ENCODE data around the gene GTF3C4.
"Not testable (repeated sequence)": the region's sequence is repeated elsewhere in the genome, so short reads cannot be mapped to it uniquely, and the experiment has no call there.

The GTF3C4 gene

GRCh38 chr9:132717326-132717945, 47.2 kb downstream of the GTF3C4 start:
- Histone ChIP-seq H3K36me3 (ENCODE audit: control insufficient read depth, insufficient read depth, low read length) (no peaks in the 10 kb centered on the region), H3K27me3 (replicated peaks; ENCODE audit: control insufficient read depth, insufficient read depth, low read length) (no peaks in the 10 kb centered on the region), H3K4me3 (replicated peaks; ENCODE audit: low read depth, low read length) (no peak overlapping the region)
- DNase-seq (ENCODE audit: extremely low read depth, insufficient read length), result no peak
- TF ChIP-seq CTCF (IDR thresholded peaks at IDR 0.05; ENCODE audit: insufficient read depth, low read length, poor library complexity, severe bottlenecking), result no peak

GRCh38 chr9:132718381-132718928, 48.2 kb downstream of the GTF3C4 start:
- not testable (repeated sequence) for H3K27me3 ChIP-seq (replicated peaks; ENCODE audit: control insufficient read depth, insufficient read depth, low read length); H3K36me3 ChIP-seq (ENCODE audit: control insufficient read depth, insufficient read depth, low read length); DNase-seq (ENCODE audit: extremely low read depth, insufficient read length); H3K4me3 ChIP-seq (replicated peaks; ENCODE audit: low read depth, low read length)

- Histone ChIP-seq H3K4me3 (replicated peaks; ENCODE audit: low read depth, low read length) (no peak overlapping the region), H3K27me3 (replicated peaks; ENCODE audit: control insufficient read depth, insufficient read depth, low read length) (no peaks in the 10 kb centered on the region; the same call in 1 of the 2 replicates), H3K36me3 (ENCODE audit: control insufficient read depth, insufficient read depth, low read length) (no peaks in the 10 kb centered on the region)
- no peak for DNase-seq (ENCODE audit: extremely low read depth, insufficient read length)
- no peak for TF ChIP-seq CTCF (IDR thresholded peaks at IDR 0.05; ENCODE audit: insufficient read depth, low read length, poor library complexity, severe bottlenecking)
Observed at GRCh38 chr9:132721661-132722060, 51.4 kb downstream of the GTF3C4 start.

- no peaks in the 10 kb centered on the region for H3K36me3 ChIP-seq (ENCODE audit: control insufficient read depth, insufficient read depth, low read length)
- no peak for DNase-seq (ENCODE audit: extremely low read depth, insufficient read length)
- H3K4me3 ChIP-seq (replicated peaks; ENCODE audit: low read depth, low read length), result no peak overlapping the region
- no peak for TF ChIP-seq CTCF (IDR thresholded peaks at IDR 0.05; ENCODE audit: insufficient read depth, low read length, poor library complexity, severe bottlenecking)
- H3K27me3 ChIP-seq (replicated peaks; ENCODE audit: control insufficient read depth, insufficient read depth, low read length), result no peaks in the 10 kb centered on the region; the same call in 1 of the 2 replicates
Observed at GRCh38 chr9:132722564-132723065, 52.4 kb downstream of the GTF3C4 start.

GRCh38 chr9:132723809-132724208, 53.5 kb downstream of the GTF3C4 start:
- H3K4me3 ChIP-seq (replicated peaks; ENCODE audit: low read depth, low read length), result no peak overlapping the region
- TF ChIP-seq CTCF (IDR thresholded peaks at IDR 0.05; ENCODE audit: insufficient read depth, low read length, poor library complexity, severe bottlenecking), result no peak
- H3K27me3 ChIP-seq (replicated peaks; ENCODE audit: control insufficient read depth, insufficient read depth, low read length), result no peaks in the 10 kb centered on the region; the same call in 1 of the 2 replicates
- DNase-seq (ENCODE audit: extremely low read depth, insufficient read length), result no peak
- no peaks in the 10 kb centered on the region for H3K36me3 ChIP-seq (ENCODE audit: control insufficient read depth, insufficient read depth, low read length)

GRCh38 chr9:132725306-132725705, 55.0 kb downstream of the GTF3C4 start:
- Histone ChIP-seq H3K4me3 (replicated peaks; ENCODE audit: low read depth, low read length) (no peak overlapping the region), H3K27me3 (replicated peaks; ENCODE audit: control insufficient read depth, insufficient read depth, low read length) (no peaks in the 10 kb centered on the region; the same call in 1 of the 2 replicates), H3K36me3 (ENCODE audit: control insufficient read depth, insufficient read depth, low read length) (no peaks in the 10 kb centered on the region)
- no peak for TF ChIP-seq CTCF (IDR thresholded peaks at IDR 0.05; ENCODE audit: insufficient read depth, low read length, poor library complexity, severe bottlenecking)
- DNase-seq (ENCODE audit: extremely low read depth, insufficient read length), result no peak
